Measurements from ENCODE around the gene LTK.

LTK gene

GRCh38 chr15:41499109-41499851, 14.3 kb downstream of the LTK start:
- Mint-ChIP-seq H3K36me3 (ENCODE audit: low read depth) (no peaks in the 10 kb centered on the region), H3K27me3 (peaks cover 97% of the 10 kb centered on the region), H3K4me1 (ENCODE audit: low read depth) (peaks cover 41% of the 10 kb centered on the region), H3K4me3 (no peak overlapping the region), H3K27ac (no peak overlapping the region), H3K9me3 (no peaks in the 10 kb centered on the region)
- intact Hi-C loops (cut with micrococcal nuclease) = no loop called here

- intact Hi-C loops (cut with micrococcal nuclease) = no loop called here
- Mint-ChIP-seq H3K9me3 (no peaks in the 10 kb centered on the region), H3K4me3 (no peak overlapping the region), H3K4me1 (ENCODE audit: low read depth) (peaks cover 42% of the 10 kb centered on the region), H3K27ac (no peak overlapping the region), H3K36me3 (ENCODE audit: low read depth) (no peaks in the 10 kb centered on the region), H3K27me3 (peaks cover 94% of the 10 kb centered on the region)
Observed at GRCh38 chr15:41498657-41499056, 15.0 kb downstream of the LTK start.

GRCh38 chr15:41495736-41496599, 17.7 kb downstream of the LTK start:
- Mint-ChIP-seq H3K27me3 (peaks cover 92% of the 10 kb centered on the region), H3K4me1 (ENCODE audit: low read depth) (peaks cover 27% of the 10 kb centered on the region), H3K36me3 (ENCODE audit: low read depth) (no peaks in the 10 kb centered on the region), H3K9me3 (no peaks in the 10 kb centered on the region), H3K27ac (no peak overlapping the region), H3K4me3 (peak overlapping the region; percentile 17)
- intact Hi-C loops (cut with micrococcal nuclease) = no loop called here

GRCh38 chr15:41494922-41495735, 18.5 kb downstream of the LTK start:
- Mint-ChIP-seq H3K27me3 (peaks cover 91% of the 10 kb centered on the region), H3K4me3 (peak overlapping the region; percentile 53), H3K27ac (no peak overlapping the region), H3K9me3 (no peaks in the 10 kb centered on the region), H3K4me1 (ENCODE audit: low read depth) (peaks cover 26% of the 10 kb centered on the region), H3K36me3 (ENCODE audit: low read depth) (no peaks in the 10 kb centered on the region)
- intact Hi-C loops (cut with micrococcal nuclease) = no loop called here

- H3K27me3 Mint-ChIP-seq = peaks cover 84% of the 10 kb centered on the region
- H3K4me3 Mint-ChIP-seq = peak overlapping the region; percentile 66
- no peaks in the 10 kb centered on the region for H3K36me3 Mint-ChIP-seq (ENCODE audit: low read depth)
- H3K9me3 Mint-ChIP-seq = no peaks in the 10 kb centered on the region
- H3K27ac Mint-ChIP-seq = no peak overlapping the region
- peaks cover 26% of the 10 kb centered on the region for H3K4me1 Mint-ChIP-seq (ENCODE audit: low read depth)
- intact Hi-C loops (cut with micrococcal nuclease) = no loop called here
Observed at GRCh38 chr15:41494190-41494921, 19.3 kb downstream of the LTK start.

- no peaks in the 10 kb centered on the region for H3K36me3 Mint-ChIP-seq (ENCODE audit: low read depth)
- no peak overlapping the region for H3K27ac Mint-ChIP-seq
- peaks cover 81% of the 10 kb centered on the region for H3K27me3 Mint-ChIP-seq
- peaks cover 26% of the 10 kb centered on the region for H3K4me1 Mint-ChIP-seq (ENCODE audit: low read depth)
- peak overlapping the region; percentile 66 for H3K4me3 Mint-ChIP-seq
- intact Hi-C loops (cut with micrococcal nuclease) = no loop called here
- H3K9me3 Mint-ChIP-seq = no peaks in the 10 kb centered on the region
Observed at GRCh38 chr15:41493902-41494189, 19.8 kb downstream of the LTK start.

- Mint-ChIP-seq H3K36me3 (ENCODE audit: low read depth) (no peaks in the 10 kb centered on the region), H3K27me3 (peaks cover 76% of the 10 kb centered on the region), H3K27ac (peak within 1 kb of the TSS; percentile 71), H3K9me3 (no peaks in the 10 kb centered on the region), H3K4me1 (ENCODE audit: low read depth) (peaks cover 26% of the 10 kb centered on the region), H3K4me3 (peak within 1 kb of the TSS; percentile 82)
- intact Hi-C loops (cut with micrococcal nuclease) = no loop called here
Observed at GRCh38 chr15:41493205-41493901, 20.3 kb downstream of the LTK start, which contains the start of gene ITPKA. ITPKA (plus strand) TSS chr15:41493874; CDS start chr15:41493928, 54 bp downstream.

GRCh38 chr15:41492597-41493204, 20.9 kb downstream of the LTK start:
- Mint-ChIP-seq H3K27me3 (peaks cover 74% of the 10 kb centered on the region), H3K27ac (peak overlapping the region; percentile 71), H3K4me3 (peak overlapping the region; percentile 82)

GRCh38 chr15:41491889-41492288, 21.7 kb downstream of the LTK start:
- intact Hi-C loops (cut with micrococcal nuclease) = no loop called here
- Mint-ChIP-seq H3K27ac (no peak overlapping the region), H3K36me3 (ENCODE audit: low read depth) (no peaks in the 10 kb centered on the region), H3K4me1 (ENCODE audit: low read depth) (peaks cover 26% of the 10 kb centered on the region), H3K9me3 (no peaks in the 10 kb centered on the region), H3K27me3 (peaks cover 70% of the 10 kb centered on the region), H3K4me3 (no peak overlapping the region)

More at GRCh38 chr15:41492597-41493204, 20.9 kb downstream of the LTK start:
- H3K9me3 Mint-ChIP-seq = no peaks in the 10 kb centered on the region
- no peaks in the 10 kb centered on the region for H3K36me3 Mint-ChIP-seq (ENCODE audit: low read depth)
- intact Hi-C loops (cut with micrococcal nuclease) = no loop called here
- peaks cover 26% of the 10 kb centered on the region for H3K4me1 Mint-ChIP-seq (ENCODE audit: low read depth)

GRCh38 chr15:41490355-41490754, 23.3 kb downstream of the LTK start:
- intact Hi-C loops (cut with micrococcal nuclease) = no loop called here
- Mint-ChIP-seq H3K9me3 (no peaks in the 10 kb centered on the region), H3K4me3 (no peak overlapping the region), H3K4me1 (ENCODE audit: low read depth) (peaks cover 23% of the 10 kb centered on the region), H3K36me3 (ENCODE audit: low read depth) (no peaks in the 10 kb centered on the region), H3K27ac (no peak overlapping the region), H3K27me3 (peaks cover 60% of the 10 kb centered on the region)

- H3K27ac Mint-ChIP-seq = no peak overlapping the region
- H3K36me3 Mint-ChIP-seq (ENCODE audit: low read depth) = no peaks in the 10 kb centered on the region
- H3K4me1 Mint-ChIP-seq (ENCODE audit: low read depth) = peaks cover 18% of the 10 kb centered on the region
- intact Hi-C loops (cut with micrococcal nuclease) = no loop called here
- H3K4me3 Mint-ChIP-seq = no peak overlapping the region
- no peaks in the 10 kb centered on the region for H3K9me3 Mint-ChIP-seq
- peaks cover 55% of the 10 kb centered on the region for H3K27me3 Mint-ChIP-seq
Observed at GRCh38 chr15:41489641-41490040, 24.0 kb downstream of the LTK start.

- Mint-ChIP-seq H3K9me3 (no peaks in the 10 kb centered on the region), H3K36me3 (ENCODE audit: low read depth) (no peaks in the 10 kb centered on the region), H3K4me3 (no peak overlapping the region), H3K4me1 (ENCODE audit: low read depth) (peaks cover 11% of the 10 kb centered on the region), H3K27me3 (peaks cover 44% of the 10 kb centered on the region), H3K27ac (no peak overlapping the region)
- intact Hi-C loops (cut with micrococcal nuclease) = no loop called here
Observed at GRCh38 chr15:41487802-41488201, 25.8 kb downstream of the LTK start.
